WTC11 (cell line): Measurements from ENCODE around the gene EIF2S3.

ENCODE experiments used
- ATF1 ChIP-seq: sonication (generic); formaldehyde crosslinking; IDR thresholded peaks from 2 replicates; pipeline ENCODE4 v1.8.1; 2023; ENCODE audit warnings: mild to moderate bottlenecking, moderate library complexity, missing genetic modification reagents
- CTCF ChIP-seq: fragments of 200-600 bp; IDR thresholded peaks from 2 replicates; pipeline ENCODE4 v1.8.0; 2022; ENCODE audit warnings: antibody characterized with exemption
- FOXK1 ChIP-seq: sonication (generic); formaldehyde crosslinking; IDR thresholded peaks from 2 replicates; pipeline ENCODE4 v1.8.0; 2022; ENCODE audit warnings: mild to moderate bottlenecking, moderate library complexity, missing genetic modification reagents
- FOXP4 ChIP-seq: sonication (generic); formaldehyde crosslinking; IDR thresholded peaks from 2 replicates; pipeline ENCODE4 v1.8.0; 2022; ENCODE audit warnings: mild to moderate bottlenecking, missing genetic modification reagents
- JUN ChIP-seq: sonication (generic); formaldehyde crosslinking; IDR thresholded peaks from 2 replicates; pipeline ENCODE4 v1.8.0; 2023; ENCODE audit warnings: mild to moderate bottlenecking, missing genetic modification reagents
- RELA ChIP-seq: sonication (generic); formaldehyde crosslinking; IDR thresholded peaks from 2 replicates; pipeline ENCODE4 v1.8.1; 2022; ENCODE audit warnings: missing genetic modification reagents, mild to moderate bottlenecking, borderline replicate concordance
- SMAD3 ChIP-seq: sonication (generic); formaldehyde crosslinking; IDR thresholded peaks from 2 replicates; pipeline ENCODE4 v1.8.0; 2022; ENCODE audit warnings: missing genetic modification reagents, mild to moderate bottlenecking, borderline replicate concordance
- SMAD4 ChIP-seq: sonication (generic); formaldehyde crosslinking; IDR thresholded peaks from 2 replicates; pipeline ENCODE4 v1.8.0; 2022; ENCODE audit warnings: mild to moderate bottlenecking, missing genetic modification reagents
- TEAD4 ChIP-seq: sonication (generic); formaldehyde crosslinking; IDR thresholded peaks from 2 replicates; pipeline ENCODE4 v1.8.0; 2022; ENCODE audit warnings: mild to moderate bottlenecking, missing genetic modification reagents
- USF2 ChIP-seq: sonication (generic); formaldehyde crosslinking; IDR thresholded peaks from 2 replicates; pipeline ENCODE4 v1.8.1; 2023; ENCODE audit warnings: mild to moderate bottlenecking, missing genetic modification reagents, moderate library complexity

- TF ChIP-seq USF2 (no peak), RELA (CRISPR knock-in tag) (no peak), CTCF (no peak), SMAD3 (CRISPR knock-in tag) (no peak), FOXK1 (CRISPR knock-in tag) (no peak), SMAD4 (CRISPR knock-in tag) (no peak), JUN (CRISPR knock-in tag) (no peak), TEAD4 (CRISPR knock-in tag) (no peak), ATF1 (CRISPR knock-in tag) (no peak), FOXP4 (CRISPR knock-in tag) (no peak)
Measured at GRCh38 chrX:24117258-24117657, 62.5 kb downstream of the EIF2S3 start.
